Left ventricle myocardium inferior (tissue), 1 donor: ENCODE data around the gene CDH4. TPM values are rescaled to one million over a fixed set of nuclear protein-coding genes. Genes with fewer than 3 reads are reported as not detected.

ENCODE experiments used
- DNase-seq: peaks from one replicate; pipeline ENCODE4 v3.0.0-alpha.2; 2020
- H3K27ac ChIP-seq: fragments of 200-600 bp; replicated peaks from 2 replicates; pipeline ENCODE4 v1.8.0; 2021
- H3K27me3 ChIP-seq: fragments of 200-600 bp; 2 replicates; pipeline ENCODE4 v1.8.0; 2021; ENCODE audit warnings: low read depth
- H3K36me3 ChIP-seq: fragments of 200-600 bp; 2 replicates; pipeline ENCODE4 v1.8.0; 2021
- H3K4me1 ChIP-seq: fragments of 200-600 bp; 2 replicates; pipeline ENCODE4 v1.8.0; 2021
- H3K4me3 ChIP-seq: fragments of 200-600 bp; 2 replicates; pipeline ENCODE4 v1.8.0; 2021; ENCODE audit warnings: mild to moderate bottlenecking, moderate library complexity
- H3K9me3 ChIP-seq: fragments of 200-600 bp; replicated peaks from 2 replicates; pipeline ENCODE4 v1.8.0; 2021
- intact Hi-C: fragments of 100-400 bp; cut with micrococcal nuclease; formaldehyde crosslinking; loops from one replicate; pipeline ENCODE4 v1.11.0; 2022
- total RNA-seq: library from RNA; stranded (reverse); fragmentation: NEBNext Ultra II Directional; extraction: Animal tissue kit (Norgen Biotek cat#: 25700); gene quantifications from one replicate; pipeline ENCODE4 v1.2.1, GENCODE V29; 2021
- TF ChIP-seq, protein P1 (sequence below): fragments of 200-600 bp; IDR thresholded peaks from 2 replicates; pipeline ENCODE4 v1.8.0; 2021; ENCODE audit warnings: antibody characterized with exemption, mild to moderate bottlenecking, borderline replicate concordance
- donor health status: DM: no; HTN: yes; CAD: no; lungs with severe emphysema.

Gene CDH4
- total RNA-seq, 1 donor from 2014 or later = 0.05 TPM

DNA sequence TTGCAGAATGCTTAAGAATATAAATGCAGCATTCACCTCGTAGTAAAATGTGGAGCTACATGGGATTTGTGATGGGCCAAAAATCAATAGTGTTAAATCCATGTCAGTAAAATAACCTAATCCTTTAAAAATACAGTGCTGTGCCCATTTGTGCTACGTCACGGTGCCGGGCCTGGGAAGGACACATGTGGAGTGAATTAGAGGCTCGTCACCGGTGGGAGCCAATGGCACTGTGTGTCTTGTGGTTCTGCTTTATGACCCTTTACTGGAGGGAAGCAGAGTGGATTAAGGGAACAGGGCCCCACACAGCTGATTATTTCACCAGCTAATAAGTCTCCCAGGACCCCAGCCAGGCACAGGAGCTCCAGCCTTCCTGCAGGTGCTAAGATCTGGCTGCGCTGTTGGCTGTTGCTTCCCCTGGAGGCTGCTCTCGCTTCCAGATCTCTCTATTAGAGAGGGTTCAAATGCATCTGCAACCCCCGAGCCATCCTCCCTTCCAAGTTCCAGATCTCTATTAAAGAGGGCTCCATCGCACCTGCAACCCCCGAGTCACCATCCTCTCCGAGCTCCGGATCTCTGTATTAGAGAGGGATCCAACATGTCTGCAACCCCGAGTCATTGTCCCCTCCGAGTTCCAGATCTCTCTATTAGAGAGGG, 405.8 kb downstream of the CDH4 start:
- no peak for DNase-seq
- Histone ChIP-seq H3K36me3 (no peaks in the 10 kb centered on the region), H3K27me3 (peaks cover 32% of the 10 kb centered on the region), H3K9me3 (no peaks in the 10 kb centered on the region), H3K4me1 (peaks cover 5% of the 10 kb centered on the region), H3K27ac (no peak overlapping the region), H3K4me3 (no peak overlapping the region)
- intact Hi-C loops = no loop called here
- TF ChIP-seq, protein P1, sequence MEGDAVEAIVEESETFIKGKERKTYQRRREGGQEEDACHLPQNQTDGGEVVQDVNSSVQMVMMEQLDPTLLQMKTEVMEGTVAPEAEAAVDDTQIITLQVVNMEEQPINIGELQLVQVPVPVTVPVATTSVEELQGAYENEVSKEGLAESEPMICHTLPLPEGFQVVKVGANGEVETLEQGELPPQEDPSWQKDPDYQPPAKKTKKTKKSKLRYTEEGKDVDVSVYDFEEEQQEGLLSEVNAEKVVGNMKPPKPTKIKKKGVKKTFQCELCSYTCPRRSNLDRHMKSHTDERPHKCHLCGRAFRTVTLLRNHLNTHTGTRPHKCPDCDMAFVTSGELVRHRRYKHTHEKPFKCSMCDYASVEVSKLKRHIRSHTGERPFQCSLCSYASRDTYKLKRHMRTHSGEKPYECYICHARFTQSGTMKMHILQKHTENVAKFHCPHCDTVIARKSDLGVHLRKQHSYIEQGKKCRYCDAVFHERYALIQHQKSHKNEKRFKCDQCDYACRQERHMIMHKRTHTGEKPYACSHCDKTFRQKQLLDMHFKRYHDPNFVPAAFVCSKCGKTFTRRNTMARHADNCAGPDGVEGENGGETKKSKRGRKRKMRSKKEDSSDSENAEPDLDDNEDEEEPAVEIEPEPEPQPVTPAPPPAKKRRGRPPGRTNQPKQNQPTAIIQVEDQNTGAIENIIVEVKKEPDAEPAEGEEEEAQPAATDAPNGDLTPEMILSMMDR = no peak

DNA sequence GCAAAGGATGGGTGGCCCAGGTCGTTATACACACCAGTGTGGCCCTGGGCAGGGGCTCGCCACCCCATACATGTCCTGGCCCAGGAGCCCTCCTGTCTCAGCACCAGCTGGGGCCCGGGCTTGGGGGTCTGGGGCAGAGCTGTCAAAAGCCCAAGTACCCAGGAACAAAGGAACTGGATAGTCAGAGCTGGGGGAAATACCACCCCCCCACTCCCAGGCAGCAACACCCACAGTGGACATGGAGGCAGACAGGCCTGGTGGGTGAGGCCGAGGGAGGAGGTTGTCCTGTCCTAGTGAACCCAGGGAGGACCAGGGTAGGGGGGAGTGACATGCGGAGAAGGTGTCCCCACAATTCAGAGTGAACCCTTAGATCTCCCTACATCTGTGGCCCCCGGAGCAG, 406.5 kb downstream of the CDH4 start:
- Histone ChIP-seq H3K4me1 (peaks cover 5% of the 10 kb centered on the region), H3K27me3 (peaks cover 39% of the 10 kb centered on the region), H3K27ac (no peak overlapping the region), H3K36me3 (no peaks in the 10 kb centered on the region), H3K9me3 (no peaks in the 10 kb centered on the region), H3K4me3 (no peak overlapping the region)
- TF ChIP-seq, protein P1 = no peak
- no peak for DNase-seq
- intact Hi-C loops = no loop called here

DNA sequence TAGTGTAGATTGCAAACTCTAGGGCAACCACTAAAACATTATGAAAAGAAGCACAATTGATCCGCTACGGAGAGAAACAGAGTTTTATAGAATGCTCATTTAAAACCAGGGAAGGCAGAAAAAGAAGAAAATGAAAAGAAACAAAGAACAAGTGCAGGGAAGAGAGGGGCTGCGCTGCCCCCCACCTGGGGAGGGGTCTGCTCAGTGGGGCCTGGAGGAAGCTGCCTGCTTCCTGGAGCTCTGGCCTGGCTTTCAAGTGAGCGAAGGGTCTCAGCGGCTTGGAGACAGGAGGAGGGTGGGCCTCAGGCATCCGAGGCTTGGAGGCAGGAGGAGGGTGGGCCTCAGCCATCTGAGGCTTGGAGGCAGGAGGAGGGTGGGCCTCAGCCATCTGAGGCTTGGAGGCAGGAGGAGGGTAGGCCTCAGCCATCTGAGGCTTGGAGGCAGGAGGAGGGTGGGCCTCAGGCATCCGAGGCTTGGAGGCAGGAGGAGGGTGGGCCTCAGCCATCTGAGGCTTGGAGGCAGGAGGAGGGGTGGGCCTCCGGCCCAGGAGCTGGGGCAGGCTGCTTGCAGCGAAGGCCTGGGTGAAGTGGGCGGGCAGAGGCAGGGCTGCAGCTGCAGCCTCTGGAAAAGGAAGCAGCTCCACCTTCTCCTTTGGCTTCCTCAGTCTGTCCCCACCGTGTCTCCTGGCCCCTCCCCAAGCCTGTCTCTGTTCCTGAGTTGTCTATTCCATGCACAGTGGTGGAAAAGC, 407.4 kb downstream of the CDH4 start:
- H3K9me3 ChIP-seq = no peaks in the 10 kb centered on the region
- peaks cover 45% of the 10 kb centered on the region for H3K27me3 ChIP-seq
- H3K36me3 ChIP-seq = no peaks in the 10 kb centered on the region
- no peak for DNase-seq
- TF ChIP-seq, protein P1 = no peak
- no peak overlapping the region for H3K4me3 ChIP-seq
- peaks cover 5% of the 10 kb centered on the region for H3K4me1 ChIP-seq
- intact Hi-C loops = no loop called here
- H3K27ac ChIP-seq = no peak overlapping the region

DNA sequence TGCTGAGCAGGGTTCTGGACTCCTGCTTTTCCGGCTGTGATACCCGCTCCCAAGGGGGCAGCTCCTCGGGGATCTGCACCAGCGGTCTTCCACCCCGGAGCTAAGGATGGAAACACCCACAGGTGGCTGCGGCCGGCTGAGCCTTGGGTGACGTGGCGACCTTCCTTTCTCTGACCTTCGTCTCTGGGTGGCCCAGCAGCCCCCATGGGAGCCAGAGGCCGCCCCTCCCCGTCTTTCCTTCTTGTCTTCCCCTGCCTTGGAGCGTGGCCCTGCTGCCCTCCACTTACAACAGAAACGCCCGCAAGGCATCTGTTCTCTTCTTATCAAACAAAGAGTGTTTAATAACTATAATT, 407.9 kb downstream of the CDH4 start:
- DNase-seq = no peak
- intact Hi-C loops = no loop called here

DNA sequence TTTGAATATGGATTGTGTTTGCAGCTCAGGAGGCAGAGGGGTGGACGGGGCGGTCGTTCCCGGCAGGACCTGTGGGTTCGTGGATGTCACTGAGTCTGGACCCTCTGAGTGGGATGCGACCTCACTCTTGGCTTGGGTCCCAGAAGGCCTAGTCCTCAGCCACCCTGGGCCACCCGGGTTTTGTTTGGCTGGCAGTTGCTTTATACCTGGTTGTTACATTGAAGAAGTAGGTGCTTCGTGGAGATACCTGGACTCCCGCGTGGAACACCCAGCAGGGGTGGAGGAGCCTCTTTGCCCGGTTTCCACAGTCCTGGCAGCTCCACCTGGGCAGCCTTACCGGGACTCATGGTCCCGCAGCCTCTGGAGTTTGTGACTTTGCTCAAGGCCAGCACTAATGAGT, 408.5 kb downstream of the CDH4 start:
- intact Hi-C loops = no loop called here
- Histone ChIP-seq H3K4me3 (no peak overlapping the region), H3K27ac (no peak overlapping the region), H3K4me1 (peaks cover 5% of the 10 kb centered on the region), H3K36me3 (no peaks in the 10 kb centered on the region), H3K9me3 (no peaks in the 10 kb centered on the region), H3K27me3 (peaks cover 47% of the 10 kb centered on the region)
- TF ChIP-seq, protein P1 = no peak
- DNase-seq = no peak

More for the DNA sequence above, 407.9 kb downstream of the CDH4 start:
- peaks cover 5% of the 10 kb centered on the region for H3K4me1 ChIP-seq
- H3K27ac ChIP-seq = no peak overlapping the region
- H3K27me3 ChIP-seq = peaks cover 45% of the 10 kb centered on the region
- H3K36me3 ChIP-seq = no peaks in the 10 kb centered on the region
- TF ChIP-seq, protein P1 = no peak
- H3K4me3 ChIP-seq = no peak overlapping the region
- no peaks in the 10 kb centered on the region for H3K9me3 ChIP-seq
